Kidney capillary endothelial cell (primary cell): ENCODE data around the gene FKBP1A.

Source experiments
- DNase-seq: peaks from one replicate; pipeline ENCODE4 v3.0.0-alpha.2; 2018; ENCODE audit warnings: low spot score

The FKBP1A gene

GRCh38 chr20:1392693-1393506 lies at the start of gene FKBP1A:
Gene FKBP1A (minus strand): TSS chr20:1393054. CDS start chr20:1392998, 56 bp downstream.
- DNase-seq, result peak; percentile 94

- no peak for DNase-seq
Observed at GRCh38 chr20:1442304-1442703, 49.5 kb upstream of the FKBP1A start.

- no peak for DNase-seq
Observed at GRCh38 chr20:1441133-1441532, 48.3 kb upstream of the FKBP1A start.

- no peak for DNase-seq
Observed at GRCh38 chr20:1440024-1440423, 47.2 kb upstream of the FKBP1A start.

GRCh38 chr20:1438361-1438760 lies 45.5 kb upstream of the FKBP1A start:
- no peak for DNase-seq

GRCh38 chr20:1437235-1437904 lies 44.5 kb upstream of the FKBP1A start:
- peak; percentile 85 for DNase-seq

- DNase-seq, result no peak
Observed at GRCh38 chr20:1436263-1436662, 43.4 kb upstream of the FKBP1A start.

GRCh38 chr20:1435337-1435699 lies 42.5 kb upstream of the FKBP1A start:
- DNase-seq, result no peak

- peak; percentile 72 for DNase-seq
Observed at GRCh38 chr20:1434571-1435336, 41.9 kb upstream of the FKBP1A start.

- DNase-seq, result no peak
Observed at GRCh38 chr20:1431158-1431557, 38.3 kb upstream of the FKBP1A start.

GRCh38 chr20:1430004-1430451 lies 37.2 kb upstream of the FKBP1A start:
- DNase-seq, result no peak

- DNase-seq, result no peak
Observed at GRCh38 chr20:1429143-1429728, 36.4 kb upstream of the FKBP1A start.

- no peak for DNase-seq
Observed at GRCh38 chr20:1427457-1428054, 34.7 kb upstream of the FKBP1A start.

- DNase-seq, result no peak
Observed at GRCh38 chr20:1426231-1426849, 33.5 kb upstream of the FKBP1A start.

GRCh38 chr20:1424336-1424735 lies 31.5 kb upstream of the FKBP1A start:
- no peak for DNase-seq

- no peak for DNase-seq
Observed at GRCh38 chr20:1423625-1424106, 30.8 kb upstream of the FKBP1A start.

GRCh38 chr20:1423206-1423605 lies 30.4 kb upstream of the FKBP1A start:
- no peak for DNase-seq

- DNase-seq, result no peak
Observed at GRCh38 chr20:1422753-1423152, 29.9 kb upstream of the FKBP1A start.

- DNase-seq, result no peak
Observed at GRCh38 chr20:1420066-1420465, 27.2 kb upstream of the FKBP1A start.

GRCh38 chr20:1418350-1418749 lies 25.5 kb upstream of the FKBP1A start:
- peak; percentile 99 for DNase-seq

- no peak for DNase-seq
Observed at GRCh38 chr20:1417790-1418189, 24.9 kb upstream of the FKBP1A start.
